HepG2 (cell line): ENCODE results near the gene DHX16. TPM values are rescaled to one million over a fixed set of nuclear protein-coding genes. Genes with fewer than 3 reads are reported as not detected.
A peak's percentile ranks its signal among the peaks of the same experiment; 100 is the strongest.

Experiments
- ATAC-seq: fragments of 200-7000 bp; cut with Tn5 transposase; 3 replicates; pipeline ENCODE4 v1.9.1; 2020; ENCODE audit warnings: mild to moderate bottlenecking, moderate library complexity
- BruUV-seq: library from RNA; stranded (reverse); fragments of 400-500 nt; replicated peaks from 2 replicates; lab custom pipeline; 2021; lab: Mats Ljungman, UMichigan
- CTCF ChIA-PET: fragments of 300-600 bp; formaldehyde crosslinking; extraction: SDS; loops from one replicate; lab custom pipeline; 2021; ENCODE audit warnings: low total read pairs, inconsistent platforms, low intra/inter-chr PET ratio; lab: Yijun Ruan, JAX
- POLR2A ChIA-PET: fragments of 350-600 bp; sonication (Branson Sonifier 250); formaldehyde crosslinking; loops from one replicate; lab custom pipeline; 2020; ENCODE audit warnings: antibody characterized with exemption, inconsistent platforms; lab: Yijun Ruan, JAX
- DNase-seq: peaks from one replicate; pipeline ENCODE4 v3.0.0-alpha.2; 2015; ENCODE audit warnings: low spot score
- FAIRE-seq: peaks from 3 replicates; lab custom pipeline; 2011; peaks lifted over from hg19 to GRCh38; lab: Jason Lieb, UNC
- H2AFZ ChIP-seq: one replicate; pipeline ENCODE4 v1.6.1; 2011; ENCODE audit warnings: low read length, inconsistent platforms
- H3K27ac ChIP-seq: fragments of 300-600 bp; 3 replicates; pipeline ENCODE4 v1.8.0; 2011; ENCODE audit warnings: mixed run types, mild to moderate bottlenecking, mixed read lengths, low read length, inconsistent platforms; ENCODE audit not compliant: insufficient read depth; ENCODE audit errors: extremely low read length
- H3K27me3 ChIP-seq, 2 experiments: fragments of 200-600 bp in 1 of 2; 2 replicates in 1 of 2; 3 replicates in 1 of 2; pipeline versions ENCODE4 v1.6.0 to v1.8.0; 2011; ENCODE audit warnings: low read length in 2 of 2, mild to moderate bottlenecking in 2 of 2, moderate library complexity in 2 of 2, inconsistent platforms in 1 of 2; ENCODE audit not compliant: insufficient read depth in 2 of 2, control insufficient read depth in 1 of 2
- H3K36me3 ChIP-seq, 2 experiments: fragments of 200-600 bp in 1 of 2; replicated peaks in 1 of 2; 2 replicates in 1 of 2; 3 replicates in 1 of 2; pipeline versions ENCODE4 v1.5.1 to v1.8.0; 2011; ENCODE audit warnings: low read length in 2 of 2, inconsistent platforms in 1 of 2; ENCODE audit not compliant: insufficient read depth in 2 of 2, control insufficient read depth in 1 of 2
- H3K4me1 ChIP-seq: 2 replicates; pipeline ENCODE4 v1.5.1; 2012; ENCODE audit warnings: low read length, inconsistent platforms; ENCODE audit not compliant: insufficient read depth
- H3K4me2 ChIP-seq: 2 replicates; pipeline ENCODE4 v1.6.0; 2011; ENCODE audit warnings: low read depth, low read length, inconsistent platforms
- H3K4me3 ChIP-seq, 3 experiments: fragments of 200-600 bp in 1 of 3; sonication (generic), shearing (Covaris generic) in 1 of 3; replicated peaks in 1 of 3; 2 replicates each; pipeline ENCODE4 v1.5.1; 2011 to 2016; ENCODE audit warnings: low read length in 3 of 3, inconsistent platforms in 2 of 3, low read depth in 2 of 3, mild to moderate bottlenecking in 2 of 3, control low read depth in 1 of 3, mixed read lengths in 1 of 3; ENCODE audit not compliant: insufficient read depth in 1 of 3
- H3K79me2 ChIP-seq: one replicate; pipeline ENCODE4 v1.6.1; 2011; ENCODE audit warnings: low read length, inconsistent platforms; ENCODE audit not compliant: insufficient read depth
- H3K9ac ChIP-seq: 2 replicates; pipeline ENCODE4 v1.6.0; 2011; ENCODE audit warnings: mild to moderate bottlenecking, low read depth, low read length, inconsistent platforms; ENCODE audit not compliant: insufficient read depth
- H3K9me3 ChIP-seq: 2 replicates; pipeline ENCODE4 v1.5.1; 2012; ENCODE audit warnings: mild to moderate bottlenecking, low read length
- H4K20me1 ChIP-seq: 2 replicates; pipeline ENCODE4 v1.6.0; 2011; ENCODE audit warnings: inconsistent platforms, mild to moderate bottlenecking, low read length, moderate library complexity; ENCODE audit not compliant: insufficient read depth
- RFX5 ChIP-seq: IDR thresholded peaks from 2 replicates; pipeline ENCODE4 v1.6.1; 2011; ENCODE audit warnings: low read depth, low read length, improper control_type of control experiment
- WGBS: methylation state at CpG from one replicate; pipeline ENCODE4 v1.1.6; 2017; ENCODE audit warnings: low lambda C conversion rate; 5-methylcytosine and 5-hydroxymethylcytosine counted together
- in situ Hi-C: cut with HindIII; loops from 2 replicates; pipeline ENCODE4 v1.10.0; 2017; ENCODE audit warnings: low pct_unique_long_range_greater_than_20kb; ENCODE audit not compliant: extremely low pct_ligation_motif_present
- intact Hi-C: fragments of 100-400 bp; cut with micrococcal nuclease; formaldehyde crosslinking; loops from one replicate; pipeline ENCODE4 v1.10.0; 2022; ENCODE audit not compliant: unreplicated experiment
- polyA plus RNA-seq, 8 experiments: library from polyadenylated mRNA; depleted of rRNA in 3 of 8; stranded (reverse) in 7 of 8; unstranded in 1 of 8; fragments of >200 nt; fragmentation: Illumina TruSeq in 4 of 8; extraction: Trizol in 4 of 8; gene quantifications; 2 replicates each; pipeline versions ENCODE4 v1.2.1 to v1.2.3, GENCODE V29; 2011 to 2016; ENCODE audit warnings: low read depth in 4 of 8, missing spikeins in 1 of 8, mixed read lengths in 1 of 8; ENCODE audit not compliant: insufficient read depth in 1 of 8
- total RNA-seq, 5 experiments: library from RNA; depleted of rRNA; stranded (reverse); fragments of >200 nt; fragmentation: Illumina TruSeq; extraction: Trizol; gene quantifications; 2 replicates each; pipeline ENCODE4 v1.2.3, GENCODE V29; 2016; ENCODE audit warnings: low read depth in 1 of 5
- TF ChIP-seq, protein P1 (sequence below): sonication (generic); formaldehyde crosslinking; IDR thresholded peaks from 2 replicates; pipeline ENCODE4; 2020; ENCODE audit warnings: missing genetic modification reagents, mild to moderate bottlenecking, borderline replicate concordance

The DHX16 gene
- total and polyA plus RNA-seq, 2 of the 13 experiments (the other 11 are each of a cell fraction or from before 2014, with no cell fraction given), result 57.0 to 58.5 TPM

DNA sequence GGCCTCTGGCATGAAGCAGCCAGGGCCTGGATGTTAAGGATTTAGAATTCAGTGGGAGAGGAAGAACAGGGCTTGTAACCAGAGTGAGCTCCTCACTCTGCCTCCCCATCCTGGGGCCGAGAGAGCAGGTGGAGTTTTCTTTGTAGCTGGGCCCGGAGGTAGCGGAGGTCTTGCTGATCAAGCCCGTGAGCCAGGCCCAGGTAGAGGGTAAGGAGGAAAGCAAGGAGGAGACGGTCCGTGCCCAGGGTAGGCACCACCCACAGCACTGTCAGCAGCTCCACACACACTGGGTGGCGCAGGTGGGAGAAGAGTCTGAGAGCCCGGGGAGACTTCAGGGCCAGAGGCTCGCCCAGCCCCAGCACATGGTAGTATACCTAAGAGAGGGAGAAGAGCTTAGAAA, 15.8 kb upstream of the DHX16 start:
- no peak for DNase-seq
- no peak overlapping the region for H3K27ac ChIP-seq
- H3K4me1 ChIP-seq, result peaks cover 64% of the 10 kb centered on the region
- no peaks in the 10 kb centered on the region for H4K20me1 ChIP-seq
- POLR2A ChIA-PET, result interaction anchor here (1.0 to 3.0 kb wide), 7 partner anchors 8 to 71 kb away, joined by 3 to 23 read pairs (median 4); partner anchors contain the start of genes DHX16, MDC1, MRPS18B and TUBB
- ATAC-seq, result no peak
- H3K36me3 ChIP-seq, result no peaks in the 10 kb centered on the region
- H3K4me3 ChIP-seq, result no peak overlapping the region; a peak in 2 of 6 replicates
- FAIRE-seq, result no peak
- H3K79me2 ChIP-seq, result no peaks in the 10 kb centered on the region
- CTCF ChIA-PET, result interaction anchor here (1.7 kb wide), 1 partner anchor 10 kb away, joined by 6 read pairs; no protein-coding TSS in a partner anchor
- H2AFZ ChIP-seq, result no peak overlapping the region
- H3K4me2 ChIP-seq, result peak overlapping the region; percentile 84; the same call in 1 of the 2 replicates
- intact Hi-C loops, result no loop called here
- no peak for TF ChIP-seq RFX5
- TF ChIP-seq, protein P1, sequence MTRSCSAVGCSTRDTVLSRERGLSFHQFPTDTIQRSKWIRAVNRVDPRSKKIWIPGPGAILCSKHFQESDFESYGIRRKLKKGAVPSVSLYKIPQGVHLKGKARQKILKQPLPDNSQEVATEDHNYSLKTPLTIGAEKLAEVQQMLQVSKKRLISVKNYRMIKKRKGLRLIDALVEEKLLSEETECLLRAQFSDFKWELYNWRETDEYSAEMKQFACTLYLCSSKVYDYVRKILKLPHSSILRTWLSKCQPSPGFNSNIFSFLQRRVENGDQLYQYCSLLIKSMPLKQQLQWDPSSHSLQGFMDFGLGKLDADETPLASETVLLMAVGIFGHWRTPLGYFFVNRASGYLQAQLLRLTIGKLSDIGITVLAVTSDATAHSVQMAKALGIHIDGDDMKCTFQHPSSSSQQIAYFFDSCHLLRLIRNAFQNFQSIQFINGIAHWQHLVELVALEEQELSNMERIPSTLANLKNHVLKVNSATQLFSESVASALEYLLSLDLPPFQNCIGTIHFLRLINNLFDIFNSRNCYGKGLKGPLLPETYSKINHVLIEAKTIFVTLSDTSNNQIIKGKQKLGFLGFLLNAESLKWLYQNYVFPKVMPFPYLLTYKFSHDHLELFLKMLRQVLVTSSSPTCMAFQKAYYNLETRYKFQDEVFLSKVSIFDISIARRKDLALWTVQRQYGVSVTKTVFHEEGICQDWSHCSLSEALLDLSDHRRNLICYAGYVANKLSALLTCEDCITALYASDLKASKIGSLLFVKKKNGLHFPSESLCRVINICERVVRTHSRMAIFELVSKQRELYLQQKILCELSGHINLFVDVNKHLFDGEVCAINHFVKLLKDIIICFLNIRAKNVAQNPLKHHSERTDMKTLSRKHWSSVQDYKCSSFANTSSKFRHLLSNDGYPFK (CRISPR knock-in tag), result 0 out of 2 replicates have a peak, but pooled peaks have one; percentile 7
- TF ChIP-seq, all 625 proteins: peak for 1
- in situ Hi-C loops, result loop anchor here (25.0 kb wide), 1 partner anchor 399 kb away; no protein-coding TSS in a partner anchor
- Histone ChIP-seq H3K9ac (no peak overlapping the region), H3K27me3 (no peaks in the 10 kb centered on the region), H3K9me3 (no peaks in the 10 kb centered on the region)
- WGBS, result 94% methylated on average over 9 of the region's 9 CpGs
- no TSS peak for BruUV-seq
